Measurements from ENCODE around the gene BCAS3. TPM values are rescaled to one million over a fixed set of nuclear protein-coding genes. Genes with fewer than 3 reads are reported as not detected.

The BCAS3 gene
- polyA plus RNA-seq, 1 donor, result 29.1 TPM

DNA sequence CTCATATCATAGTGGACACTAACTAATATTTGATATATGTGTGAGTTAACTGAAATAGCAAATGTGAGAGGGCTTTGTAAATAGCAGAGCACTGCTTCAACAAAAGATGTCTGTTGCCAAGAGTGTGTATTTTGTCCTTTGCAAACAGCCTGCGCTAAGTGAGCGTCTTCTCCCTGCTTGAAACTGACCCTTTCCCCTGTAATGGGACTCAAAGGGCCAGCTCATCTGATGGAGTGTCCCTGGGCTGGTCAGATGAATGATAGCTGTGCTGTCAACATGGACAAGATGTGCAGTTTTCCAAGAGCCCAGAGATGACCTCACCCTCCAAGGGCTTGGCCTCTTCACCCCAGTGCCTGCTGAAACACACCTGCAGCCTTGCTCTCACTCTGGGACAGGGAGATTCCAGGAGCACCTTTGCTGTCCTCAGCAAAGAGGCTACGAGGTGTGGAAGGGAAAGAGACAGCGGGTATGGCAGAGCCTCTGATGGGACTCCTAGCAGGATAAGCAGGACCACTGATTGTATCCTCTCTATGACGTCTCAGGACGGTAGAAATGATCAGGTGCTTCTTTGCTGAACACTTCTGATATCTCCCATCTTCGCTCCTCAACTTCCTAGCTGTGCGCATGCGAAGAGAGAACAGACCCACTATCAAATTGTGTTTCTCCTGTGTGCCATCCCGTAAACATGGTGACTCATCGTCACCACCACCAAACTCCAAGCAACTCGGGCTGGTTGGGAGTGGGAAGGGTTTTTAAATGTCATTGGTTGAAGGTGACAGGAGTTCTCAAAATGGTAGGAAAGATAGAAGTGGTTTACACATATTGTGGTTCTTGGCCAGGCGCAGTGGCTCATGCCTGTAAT lies 686.2 kb downstream of the BCAS3 start:
- no peak for DNase-seq

DNA sequence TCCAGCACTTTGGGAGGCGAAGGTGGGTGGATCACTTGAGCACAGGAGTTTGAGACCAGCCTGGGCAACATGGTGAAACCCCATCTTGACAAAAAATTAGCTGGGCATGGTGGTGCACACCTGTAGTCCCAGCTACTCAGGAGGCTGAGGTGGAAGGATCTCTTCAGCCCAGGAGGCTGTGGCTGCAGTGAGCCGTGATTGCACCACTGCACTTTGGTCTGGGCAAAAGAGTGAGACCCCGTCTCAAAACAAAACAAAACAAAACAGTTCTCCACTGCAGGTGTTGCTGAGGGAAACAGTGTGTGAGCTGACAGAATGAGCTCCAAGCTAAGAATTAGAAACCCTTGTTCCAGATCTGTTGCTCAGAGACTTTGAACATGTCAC lies 686.8 kb downstream of the BCAS3 start:
- no peak for DNase-seq

DNA sequence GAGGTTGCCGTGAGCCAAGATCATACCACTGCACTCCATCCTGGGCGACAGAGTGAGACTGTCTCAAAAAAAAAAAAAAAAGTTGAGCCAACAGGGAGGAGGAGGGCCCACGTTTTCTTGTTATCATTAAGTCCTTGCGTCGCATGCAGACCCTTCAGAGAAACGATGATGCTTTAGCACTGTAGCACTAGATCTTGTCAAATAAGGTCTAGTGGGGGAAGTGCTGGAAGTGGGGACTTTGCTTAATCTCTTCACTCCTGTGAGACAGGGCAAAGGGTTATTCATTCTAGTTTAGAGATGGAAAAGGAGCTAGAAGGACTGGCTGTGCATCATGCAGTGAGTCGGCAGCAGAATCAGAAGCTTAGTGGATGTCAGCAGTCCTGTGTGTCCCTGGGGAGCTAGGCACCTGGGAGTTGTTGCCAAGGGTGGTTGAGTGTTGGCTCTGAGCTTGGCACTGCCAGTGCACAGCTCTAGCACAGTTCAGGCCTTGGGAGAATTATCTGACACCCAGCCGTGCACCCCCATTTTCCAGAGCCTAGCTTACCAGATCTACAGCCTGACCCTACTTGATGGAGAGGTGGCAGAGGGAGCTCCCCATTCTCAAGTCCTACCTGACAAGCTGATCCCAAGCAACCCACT lies 688.5 kb downstream of the BCAS3 start:
- no peak for DNase-seq

DNA sequence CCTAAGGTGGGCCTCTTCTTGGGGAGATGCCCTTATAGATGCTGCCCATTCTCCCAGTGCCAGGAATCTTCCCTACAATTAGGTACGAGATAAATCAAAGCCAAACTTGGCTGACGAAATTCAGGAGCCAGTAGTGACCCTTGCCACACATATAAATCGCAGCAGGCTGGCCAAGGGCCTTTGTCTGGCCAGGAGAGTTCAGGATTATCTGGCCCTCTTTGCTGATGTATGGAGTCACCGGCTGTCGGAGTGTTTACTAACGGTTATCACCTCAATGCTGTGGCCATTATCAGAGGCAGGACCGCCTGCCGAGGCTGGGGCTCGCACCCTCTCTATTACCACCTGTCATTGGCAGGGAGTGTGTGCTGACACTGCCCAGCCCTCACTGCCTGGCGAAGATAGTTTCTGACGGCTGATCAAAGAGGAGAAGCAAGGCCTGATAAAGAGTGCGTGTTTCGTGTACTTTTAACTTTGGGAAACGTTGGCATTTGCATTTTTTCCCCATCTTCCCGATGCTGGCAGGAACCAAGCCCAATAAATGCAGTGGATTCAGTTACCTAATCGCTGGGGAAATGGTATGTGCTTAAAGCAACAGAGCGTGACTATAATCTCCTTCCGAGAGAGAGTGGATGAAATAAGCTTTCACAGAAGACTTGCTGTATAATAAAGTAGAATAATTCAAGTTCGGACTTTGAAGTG lies 689.2 kb downstream of the BCAS3 start:
- no peak for DNase-seq

DNA sequence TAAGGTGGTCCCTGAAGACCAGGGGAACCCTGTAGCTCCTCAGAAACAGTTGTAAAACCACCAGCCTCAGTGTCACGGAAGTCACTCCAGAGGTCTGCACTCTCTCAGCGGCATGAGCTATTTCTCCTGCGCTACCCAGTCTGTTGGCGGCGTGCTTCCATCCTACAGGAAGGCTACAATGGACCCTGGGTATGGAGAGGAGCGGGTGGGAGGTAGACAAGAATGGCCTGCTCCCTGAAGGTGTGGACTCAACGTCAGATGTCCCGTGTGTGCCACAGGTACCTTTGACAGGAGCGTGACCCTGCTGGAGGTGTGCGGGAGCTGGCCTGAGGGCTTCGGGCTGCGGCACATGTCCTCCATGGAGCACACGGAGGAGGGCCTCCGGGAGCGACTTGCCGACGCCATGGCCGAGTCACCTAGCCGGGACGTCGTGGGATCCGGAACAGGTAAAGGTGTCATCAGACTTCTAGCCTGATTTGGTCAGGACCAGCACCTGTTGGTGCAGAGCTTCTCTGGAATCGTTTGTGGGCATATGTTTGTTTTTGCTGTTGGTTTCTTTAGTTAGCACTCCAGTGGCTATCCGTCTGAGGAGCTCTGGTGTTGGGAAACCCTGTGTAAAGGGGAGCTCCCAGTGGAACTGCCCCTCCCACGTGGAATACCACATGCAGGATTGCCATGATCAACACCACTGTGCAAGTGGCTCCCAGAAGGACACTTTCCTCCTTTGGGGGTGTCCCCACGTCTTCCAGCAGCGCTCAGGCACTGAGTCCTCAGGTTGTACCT lies 690.6 kb downstream of the BCAS3 start:
- no peak for DNase-seq

DNA sequence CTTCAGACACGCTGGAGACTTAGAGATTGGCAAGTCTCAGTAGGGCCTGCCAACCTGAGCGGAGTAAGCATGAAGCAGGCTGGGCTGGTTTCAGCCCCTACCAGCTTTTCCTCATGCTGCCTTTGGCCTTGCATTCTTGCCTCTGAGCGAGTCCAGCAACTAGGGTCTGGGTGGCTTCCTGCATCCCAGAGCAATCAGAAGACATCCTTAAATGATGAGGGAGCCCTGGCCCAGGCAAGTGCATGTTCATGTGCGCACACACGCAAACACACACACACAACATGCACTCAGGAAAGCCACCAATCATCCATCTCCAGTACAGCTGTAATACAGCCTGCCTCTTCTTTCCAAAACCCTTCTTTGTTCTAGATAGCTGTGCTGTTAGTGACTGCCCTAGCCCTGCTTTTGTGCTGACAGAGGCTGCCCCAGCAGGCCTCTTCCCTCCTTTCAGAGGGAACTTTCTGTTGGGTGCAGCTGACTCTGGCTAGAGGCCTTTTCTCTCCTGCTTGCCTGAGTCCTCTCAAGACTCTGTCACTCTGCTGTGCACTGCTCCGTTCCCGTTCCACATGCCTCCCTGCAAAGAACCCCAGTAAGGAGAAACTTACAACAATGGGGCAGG lies 691.3 kb downstream of the BCAS3 start:
- no peak for DNase-seq

DNA sequence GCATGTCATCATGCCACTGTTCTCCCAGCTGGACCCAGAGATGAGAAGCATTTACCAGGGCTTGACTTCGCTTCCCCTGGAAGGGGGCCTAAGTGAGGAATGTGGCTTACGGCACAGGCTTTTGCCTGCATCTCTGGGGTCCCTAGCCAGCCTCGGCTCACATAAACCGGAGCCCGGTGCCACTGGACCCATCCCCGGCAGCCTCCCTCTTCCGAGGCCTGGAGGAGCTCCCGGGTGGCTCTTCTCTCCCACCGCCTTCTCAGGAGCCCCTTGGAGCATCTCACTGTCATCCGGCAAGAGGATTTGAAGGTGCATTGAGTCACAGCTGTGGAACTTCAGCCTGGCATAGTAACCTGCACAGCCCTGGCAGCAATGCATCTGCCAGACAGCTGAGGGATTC lies 692.1 kb downstream of the BCAS3 start:
- DNase-seq, result no peak

DNA sequence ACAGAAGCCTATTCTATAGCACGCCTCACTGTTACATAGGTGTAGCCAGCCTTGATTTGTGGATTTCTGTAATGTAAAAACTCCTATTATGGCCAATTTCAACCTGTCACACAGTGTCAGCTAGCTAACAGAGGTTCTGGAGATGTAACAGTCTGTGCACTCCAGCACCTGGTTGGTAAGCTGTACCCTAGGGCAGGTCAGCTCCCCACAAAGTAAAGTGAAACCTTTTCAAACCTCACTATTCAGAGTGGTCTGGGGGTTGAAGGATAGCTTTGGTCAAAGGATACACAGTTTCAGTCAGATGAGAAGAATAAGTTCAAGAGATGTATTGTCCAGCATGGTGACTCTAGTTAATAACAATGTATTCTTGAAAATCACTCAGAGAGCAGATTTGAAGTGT lies 693.5 kb downstream of the BCAS3 start:
- DNase-seq, result no peak

DNA sequence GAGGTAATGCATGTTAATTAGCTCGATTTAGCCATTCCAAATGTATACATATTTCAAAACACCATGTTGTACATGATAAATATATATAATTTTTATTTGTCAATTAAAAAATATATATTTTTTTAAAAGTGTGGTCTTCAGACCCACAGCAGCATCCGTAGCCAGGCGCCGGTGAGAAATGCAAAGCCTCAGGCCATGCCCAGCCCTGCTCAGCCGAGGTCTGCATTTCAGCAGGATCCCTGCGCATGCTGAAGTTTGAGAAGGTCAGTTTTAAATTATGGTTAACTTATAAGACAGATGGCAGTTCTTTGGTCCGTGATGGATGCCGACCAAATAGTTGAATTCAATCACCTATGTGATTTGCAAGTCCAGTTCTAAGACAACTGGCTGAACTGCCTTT lies 694.0 kb downstream of the BCAS3 start:
- DNase-seq, result no peak

DNA sequence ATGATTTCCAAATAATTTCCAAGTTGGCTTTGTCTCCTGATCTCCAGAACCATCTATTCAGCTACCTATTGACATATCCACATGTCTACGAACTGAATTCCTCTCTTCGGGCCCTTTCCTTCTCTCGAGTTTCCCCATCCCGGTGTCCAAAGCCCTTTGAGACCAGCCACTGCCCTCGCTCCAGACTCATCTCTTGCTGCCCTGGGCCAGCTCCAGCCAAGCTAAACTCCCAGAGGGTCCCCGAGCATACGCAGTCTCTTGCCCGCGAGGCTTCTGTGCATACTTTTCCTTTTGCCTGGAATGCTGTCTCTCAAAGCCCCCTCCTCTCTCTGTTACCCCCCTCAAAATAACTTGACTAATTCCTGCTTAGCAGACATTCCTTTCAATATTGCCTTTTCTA lies 694.8 kb downstream of the BCAS3 start:
- no peak for DNase-seq

DNA sequence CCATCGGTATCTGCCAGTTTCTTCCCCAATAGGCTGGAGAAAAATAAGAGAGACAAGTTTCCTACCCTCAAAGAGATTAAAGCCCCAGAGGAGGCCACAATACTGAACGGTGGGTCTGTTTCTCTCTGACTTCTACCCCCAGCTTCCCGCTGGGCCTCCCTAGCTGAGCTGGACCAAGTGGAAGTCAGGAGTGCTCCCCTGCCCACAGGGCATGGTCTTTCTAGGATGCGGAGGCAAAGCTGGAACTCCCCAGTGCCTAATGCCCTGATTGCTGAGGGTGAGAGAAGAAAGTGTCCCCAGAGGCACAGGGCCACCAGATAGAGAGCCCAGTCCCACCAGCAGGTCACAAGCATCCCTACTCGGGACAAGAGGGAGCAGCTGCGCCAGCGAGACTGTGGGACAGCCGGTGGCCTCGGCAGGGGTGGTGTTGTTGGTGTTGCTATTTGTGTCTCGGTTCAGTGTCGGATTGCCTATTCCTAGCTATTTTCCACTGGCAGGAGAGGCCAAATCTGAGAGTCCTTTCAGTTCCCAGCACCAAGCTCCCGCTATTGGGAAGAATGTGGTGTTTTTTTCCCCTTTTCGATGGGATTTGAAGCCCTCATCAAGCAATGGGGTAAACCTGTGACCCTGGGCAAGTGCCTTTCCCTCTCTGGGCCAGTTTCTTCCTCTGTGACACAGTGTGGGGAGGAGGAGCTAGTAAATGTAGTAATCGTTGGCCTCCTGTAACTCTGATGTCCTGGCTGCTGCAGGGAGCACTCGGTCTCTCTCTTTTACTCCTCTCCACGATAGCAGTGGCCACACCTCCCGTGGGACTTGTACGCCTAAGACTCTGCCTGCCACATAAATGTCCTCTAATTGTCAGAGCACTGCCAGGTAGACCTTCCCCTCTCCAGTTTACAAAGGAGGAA lies 699.5 kb downstream of the BCAS3 start:
- DNase-seq, result no peak

DNA sequence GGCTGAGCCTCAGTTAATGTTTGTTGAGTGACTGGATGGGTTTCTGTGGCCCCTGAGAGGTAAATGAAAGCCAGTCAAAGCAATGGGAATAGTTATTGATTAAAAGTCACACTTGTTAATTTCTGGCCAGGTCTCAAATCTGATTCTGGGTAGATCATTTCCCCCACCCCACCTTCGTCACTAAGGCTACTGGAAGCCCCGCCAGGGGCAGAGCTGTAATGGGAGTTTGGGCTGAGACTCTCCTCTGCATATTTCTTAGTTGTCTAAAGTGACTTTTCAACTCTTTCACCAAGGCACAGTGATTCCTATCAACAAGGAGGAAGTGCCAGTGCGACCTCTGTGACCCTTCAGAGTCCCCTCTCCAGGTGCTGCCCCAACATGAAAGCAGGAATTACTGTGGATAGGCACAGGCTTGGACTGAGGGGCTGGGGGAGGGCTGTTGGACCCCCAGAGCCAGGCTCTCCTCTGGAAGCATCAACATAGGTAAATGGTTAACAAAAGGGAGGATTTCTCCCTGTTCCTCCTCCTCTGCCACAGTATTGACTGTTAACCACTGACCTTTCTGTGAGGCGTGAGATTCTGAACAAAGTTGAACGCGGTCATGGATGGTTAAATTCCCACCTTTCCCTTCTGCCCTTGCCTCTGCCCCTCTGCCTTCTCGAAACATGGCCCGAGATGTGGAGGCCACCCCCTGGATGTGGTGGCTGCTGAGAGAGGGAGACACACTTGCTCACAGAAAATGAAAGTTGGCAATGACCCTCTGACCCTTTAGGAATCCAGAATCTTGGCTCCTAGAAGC lies 701.2 kb downstream of the BCAS3 start:
- no peak for DNase-seq

DNA sequence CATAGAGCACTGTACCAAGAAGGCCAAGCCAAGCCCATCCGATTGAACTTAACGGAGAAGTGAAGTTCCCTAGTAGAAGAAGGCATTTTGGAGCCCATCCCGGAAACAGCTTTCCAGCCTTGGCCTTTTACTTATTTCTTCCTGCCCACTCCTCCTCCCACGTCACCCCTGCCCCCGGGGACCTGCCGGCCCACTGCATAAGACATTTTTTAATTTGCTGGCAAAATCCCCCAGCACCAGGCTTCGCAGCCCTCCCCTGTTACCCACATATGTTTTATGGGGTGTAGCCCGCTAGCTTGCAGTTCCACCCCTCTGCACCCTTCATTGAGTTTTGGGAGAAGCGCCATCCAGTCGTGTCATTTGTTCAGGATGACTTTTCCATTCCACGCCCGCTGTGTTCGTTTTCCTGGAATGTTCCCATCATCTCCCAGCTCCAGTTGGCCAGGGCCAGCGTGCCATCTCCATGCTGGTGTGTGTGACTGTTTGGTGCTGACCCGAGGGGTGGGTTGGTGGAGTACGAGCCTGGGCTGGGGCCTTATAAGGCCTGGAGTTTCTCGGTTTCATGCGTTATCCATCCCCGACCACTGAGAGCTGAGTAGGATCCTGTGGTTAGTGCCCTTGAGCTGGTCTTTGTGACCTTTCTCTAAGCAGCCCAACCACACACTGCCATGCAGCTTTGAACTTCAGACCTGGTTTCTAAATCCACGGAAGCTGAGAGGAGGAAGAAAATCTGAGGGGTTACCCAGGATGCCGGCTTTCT lies 702.0 kb downstream of the BCAS3 start:
- no peak for DNase-seq

DNA sequence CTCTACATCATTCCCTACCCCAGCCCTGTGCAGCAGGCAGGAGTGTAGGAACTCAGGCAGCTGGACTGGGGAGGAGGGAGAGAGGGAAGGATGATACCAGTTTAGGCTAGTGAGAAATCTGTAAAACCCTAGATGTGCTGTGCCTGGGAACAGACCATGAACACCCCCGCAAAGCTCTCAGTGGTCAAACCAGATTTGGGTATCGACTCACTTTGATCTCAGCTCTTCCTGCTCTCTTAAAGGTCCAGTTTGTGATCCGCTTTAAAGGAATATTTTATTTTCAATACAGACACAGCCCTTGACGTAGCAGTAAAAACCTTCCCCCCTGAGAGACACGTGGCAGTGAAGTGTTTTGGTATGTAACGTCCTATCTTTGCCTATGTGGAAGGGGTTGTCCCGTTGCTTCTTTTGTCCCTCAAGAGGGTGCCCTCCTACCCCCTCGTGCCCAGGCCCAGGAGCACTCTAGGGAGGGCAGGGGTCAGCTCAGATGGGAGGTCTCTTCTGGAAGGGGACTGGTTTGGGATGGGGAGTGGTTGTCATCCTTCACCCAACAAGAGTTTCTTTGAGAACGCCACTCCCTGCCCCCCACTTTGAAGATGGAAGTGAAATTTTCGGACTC lies 702.7 kb downstream of the BCAS3 start:
- no peak for DNase-seq

DNA sequence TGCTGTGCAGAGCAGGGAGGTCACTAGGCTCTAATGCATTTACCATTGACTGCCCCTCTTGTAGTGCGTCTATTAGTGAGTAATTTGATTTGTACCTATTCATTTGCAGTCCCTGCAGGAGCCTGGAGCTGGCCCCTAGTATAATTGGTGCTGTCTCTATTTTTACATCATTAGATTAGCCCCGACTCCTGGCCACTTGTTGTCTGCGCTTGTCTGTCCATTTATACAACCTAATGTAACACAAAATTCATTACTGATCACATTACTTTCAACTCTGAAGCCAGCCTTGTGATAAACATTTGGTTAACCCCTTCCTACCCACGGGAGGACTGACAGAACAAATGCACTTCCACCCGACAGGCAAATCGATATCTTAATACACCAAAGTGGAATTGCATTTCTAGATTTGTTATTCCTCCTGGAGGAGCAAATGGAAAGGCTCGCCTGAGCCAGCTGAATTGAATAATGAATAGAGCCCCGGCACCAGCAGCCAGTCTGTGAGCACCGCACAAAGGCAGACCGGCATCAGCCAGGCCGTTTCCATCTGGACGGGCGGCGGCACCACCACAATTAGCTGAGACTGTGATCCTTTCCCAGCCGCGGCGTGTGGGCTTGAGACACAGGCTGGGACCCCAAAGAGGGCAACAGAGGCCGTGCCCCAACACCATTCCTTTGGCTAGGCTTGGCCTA lies 703.3 kb downstream of the BCAS3 start:
- DNase-seq, result no peak

DNA sequence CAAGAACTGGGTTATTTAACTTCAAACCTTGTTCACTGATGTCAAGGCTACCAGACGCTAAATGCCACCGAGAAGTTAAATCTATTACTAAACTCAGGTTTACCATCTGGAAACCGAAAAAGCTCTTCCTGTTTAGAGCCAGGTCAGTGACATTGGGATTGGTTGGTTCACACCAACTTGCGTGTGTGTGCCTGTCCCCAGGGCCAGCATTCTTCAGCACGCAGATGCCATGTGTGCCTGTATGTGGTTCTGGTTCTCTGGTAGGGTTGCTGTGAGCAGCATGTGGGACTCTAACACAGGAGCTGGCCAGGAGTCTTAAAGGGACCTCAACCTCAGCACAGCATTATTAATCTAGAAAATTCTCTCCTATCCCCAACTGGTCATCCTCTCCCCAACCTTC lies 703.9 kb downstream of the BCAS3 start:
- no peak for DNase-seq

DNA sequence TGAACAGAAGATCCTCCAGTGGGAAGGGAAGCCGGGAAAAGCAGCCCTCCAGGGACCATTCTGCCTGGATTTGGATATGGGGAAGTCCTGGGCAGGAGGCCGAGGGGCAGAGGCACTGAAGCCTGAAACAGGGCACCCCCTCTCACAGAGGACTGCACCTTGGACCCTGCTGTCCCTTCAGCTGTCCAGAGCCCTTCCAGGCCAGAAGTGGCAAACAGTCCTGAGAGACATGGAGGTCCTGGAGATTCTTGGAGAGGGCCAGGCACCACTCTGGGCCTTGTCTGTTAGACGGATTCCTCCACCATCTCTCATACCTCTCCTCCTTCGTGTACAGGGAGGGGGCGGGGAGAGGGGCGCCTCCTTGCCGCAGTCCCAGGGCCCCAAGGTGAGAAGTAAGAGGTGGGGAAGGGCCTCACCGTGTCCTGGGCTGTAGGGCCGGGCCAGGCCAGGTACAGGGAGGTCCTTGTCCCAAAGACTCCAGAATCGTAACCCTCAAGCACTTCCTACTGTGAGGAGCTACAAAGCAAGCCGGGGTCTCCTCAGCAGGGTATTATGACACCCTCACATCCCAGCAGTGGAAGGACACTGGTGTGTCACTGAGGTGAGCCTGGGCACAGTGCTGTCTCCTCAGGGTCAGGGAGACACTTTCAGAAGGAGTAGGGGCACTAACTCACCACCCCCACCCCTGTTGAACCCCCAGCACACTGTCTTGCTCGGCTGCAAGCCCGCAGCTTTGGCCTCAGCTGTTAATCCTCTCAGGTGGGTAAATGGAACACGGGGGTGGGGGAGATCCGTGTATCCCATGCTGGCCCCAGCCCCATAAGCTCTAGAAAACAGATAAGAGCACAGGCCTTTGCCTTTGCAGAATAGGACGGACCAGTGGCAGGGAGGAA lies 705.4 kb downstream of the BCAS3 start:
- DNase-seq, result no peak

Measured in left kidney (tissue), 2 donors.